Activated naive CD4-positive, alpha-beta T cell treated with Interleukin-2 at 50 U/mL for 16 hours (primary cell): Measurements from ENCODE around the gene CBL.
A peak's percentile ranks its signal among the peaks of the same experiment; 100 is the strongest.

Source experiments
- DNase-seq: peaks from one replicate; pipeline ENCODE4 v3.0.0-alpha.2; 2020

The CBL gene

GRCh38 chr11:119315131-119316015 lies 109.2 kb downstream of the CBL start:
- DNase-seq: peak; percentile 58

- no peak for DNase-seq
These were observed 110.0 kb downstream of the CBL start for GRCh38 chr11:119316016-119316728.

- DNase-seq: no peak
These were observed 110.8 kb downstream of the CBL start, which contains the start of gene MCAM for GRCh38 chr11:119316729-119317591. TSS of gene MCAM (minus strand) at chr11:119317130. CDS start at chr11:119317101, 29 bp downstream.

GRCh38 chr11:119317592-119318239 lies 111.6 kb downstream of the CBL start:
- no peak for DNase-seq

GRCh38 chr11:119318240-119319135 lies 112.3 kb downstream of the CBL start:
- DNase-seq: peak; percentile 50

GRCh38 chr11:119319136-119319699 lies 113.1 kb downstream of the CBL start:
- no peak for DNase-seq

- no peak for DNase-seq
These were observed 113.6 kb downstream of the CBL start for GRCh38 chr11:119319700-119320239.

- no peak for DNase-seq
These were observed 114.2 kb downstream of the CBL start for GRCh38 chr11:119320240-119320775.

- DNase-seq: peak; percentile 53
These were observed 114.8 kb downstream of the CBL start for GRCh38 chr11:119320776-119321524.

- no peak for DNase-seq
These were observed 116.2 kb downstream of the CBL start for GRCh38 chr11:119322360-119322739.

- no peak for DNase-seq
These were observed 116.9 kb downstream of the CBL start for GRCh38 chr11:119322921-119323531.

GRCh38 chr11:119323532-119324033 lies 117.4 kb downstream of the CBL start:
- DNase-seq: peak; percentile 80

- no peak for DNase-seq
These were observed 118.0 kb downstream of the CBL start for GRCh38 chr11:119324189-119324588.

GRCh38 chr11:119329320-119329719 lies 123.2 kb downstream of the CBL start:
- DNase-seq: no peak

- no peak for DNase-seq
These were observed 124.1 kb downstream of the CBL start for GRCh38 chr11:119330237-119330636.

GRCh38 chr11:119332111-119332765 lies 126.1 kb downstream of the CBL start:
- no peak for DNase-seq

- peak; percentile 94 for DNase-seq
These were observed 128.2 kb downstream of the CBL start, which contains the start of gene RNF26 for GRCh38 chr11:119334174-119334930. TSS of gene RNF26 (plus strand) at chr11:119334527. CDS start at chr11:119335123, 596 bp downstream.
